Activated B cell treated with CpG ODN at 0.5 μM for 24 hours (primary cell): Measurements from ENCODE around the gene BICD1. TPM values are rescaled to one million over a fixed set of nuclear protein-coding genes. Genes with fewer than 3 reads are reported as not detected.
"Not testable (repeated sequence)": the region's sequence is repeated elsewhere in the genome, so short reads cannot be mapped to it uniquely, and the experiment has no call there.

Experiments
- ATAC-seq: fragments of 200-7000 bp; cut with Tn5 transposase; one replicate; pipeline ENCODE4 v1.10.0; 2021; ENCODE audit warnings: low read depth, mild to moderate bottlenecking, moderate library complexity
- CTCF ChIA-PET: fragments of 350-600 bp; sonication (Branson Sonifier 250); formaldehyde crosslinking; loops from one replicate; lab custom pipeline; 2021; ENCODE audit warnings: antibody characterized with exemption; lab: Charles Lee
- POLR2A ChIA-PET: fragments of 350-600 bp; sonication (Branson Sonifier 250); formaldehyde crosslinking; loops from one replicate; lab custom pipeline; 2021; ENCODE audit warnings: antibody characterized with exemption; lab: Charles Lee
- DNase-seq: peaks from one replicate; pipeline ENCODE4 v3.0.0; 2022
- H3K27ac Mint-ChIP-seq: one replicate; pipeline ENCODE4 v1.8.0; 2020; ENCODE audit warnings: mixed read lengths
- H3K27me3 Mint-ChIP-seq: one replicate; pipeline ENCODE4 v1.8.0; 2021; ENCODE audit warnings: mixed read lengths
- H3K36me3 Mint-ChIP-seq: one replicate; pipeline ENCODE4 v1.8.0; 2021; ENCODE audit warnings: low read depth, mixed read lengths
- H3K4me1 Mint-ChIP-seq: one replicate; pipeline ENCODE4 v1.8.0; 2021; ENCODE audit warnings: mixed read lengths
- H3K4me3 Mint-ChIP-seq: one replicate; pipeline ENCODE4 v1.8.0; 2020; ENCODE audit warnings: mild to moderate bottlenecking, mixed read lengths
- H3K9me3 Mint-ChIP-seq: one replicate; pipeline ENCODE4 v1.8.0; 2020; ENCODE audit warnings: mixed read lengths
- CTCF ChIP-seq: fragments of 200-600 bp; IDR thresholded peaks from one replicate; pipeline ENCODE4 v1.8.0; 2022; ENCODE audit warnings: antibody characterized with exemption, mild to moderate bottlenecking
- intact Hi-C: fragments of 100-400 bp; cut with micrococcal nuclease; formaldehyde crosslinking; loops from one replicate; pipeline ENCODE4 v1.15.1; 2024
- total RNA-seq: library from RNA; stranded (reverse); gene quantifications from 2 replicates; pipeline ENCODE4 v1.2.3, GENCODE V29; 2022

BICD1 gene
- total RNA-seq, 1 donor from 2014 or later = 67.6 TPM

- intact Hi-C loops = no loop called here
- Mint-ChIP-seq H3K4me1 (no peaks in the 10 kb centered on the region), H3K4me3 (no peak overlapping the region), H3K27me3 (no peaks in the 10 kb centered on the region), H3K27ac (no peak overlapping the region), H3K36me3 (no peaks in the 10 kb centered on the region), H3K9me3 (no peaks in the 10 kb centered on the region)
- TF ChIP-seq CTCF = no peak
- no peak for DNase-seq
- no peak for ATAC-seq
- CTCF ChIA-PET = no interaction called here
- POLR2A ChIA-PET = no interaction called here
Observed at GRCh38 chr12:32098112-32098511, 8.5 kb upstream of the BICD1 start.

- H3K27ac Mint-ChIP-seq, H3K36me3 Mint-ChIP-seq, POLR2A ChIA-PET, H3K9me3 Mint-ChIP-seq, H3K27me3 Mint-ChIP-seq, H3K4me1 Mint-ChIP-seq, DNase-seq, ATAC-seq, H3K4me3 Mint-ChIP-seq, CTCF ChIA-PET, intact Hi-C loops: not testable (repeated sequence)
Observed at GRCh38 chr12:32099275-32099674, 7.4 kb upstream of the BICD1 start.

GRCh38 chr12:32100361-32100760, 6.3 kb upstream of the BICD1 start:
- Mint-ChIP-seq H3K27me3 (no peaks in the 10 kb centered on the region), H3K9me3 (no peaks in the 10 kb centered on the region)
- POLR2A ChIA-PET = no interaction called here

GRCh38 chr12:32100888-32101287, 5.8 kb upstream of the BICD1 start:
- DNase-seq = no peak
- Mint-ChIP-seq H3K9me3 (no peaks in the 10 kb centered on the region), H3K4me3 (no peak overlapping the region), H3K27ac (no peak overlapping the region), H3K27me3 (no peaks in the 10 kb centered on the region), H3K36me3 (no peaks in the 10 kb centered on the region), H3K4me1 (peaks cover under 1% of the 10 kb centered on the region)
- TF ChIP-seq CTCF = no peak
- ATAC-seq = no peak
- ChIA-PET POLR2A (no interaction called here), CTCF (no interaction called here)
- intact Hi-C loops = no loop called here

More at GRCh38 chr12:32100361-32100760, 6.3 kb upstream of the BICD1 start:
- H3K36me3 Mint-ChIP-seq = no peaks in the 10 kb centered on the region
- H3K4me3 Mint-ChIP-seq = no peak overlapping the region
- TF ChIP-seq CTCF = no peak
- DNase-seq (no peak), ATAC-seq (no peak)
- intact Hi-C loops = no loop called here
- CTCF ChIA-PET = no interaction called here
- H3K27ac Mint-ChIP-seq = no peak overlapping the region
- no peaks in the 10 kb centered on the region for H3K4me1 Mint-ChIP-seq

- no peak for TF ChIP-seq CTCF
- POLR2A ChIA-PET = interaction anchor here (0.7 kb wide), 1 partner anchor 482 kb away, joined by 5 read pairs; no protein-coding TSS in a partner anchor
- DNase-seq = no peak
- intact Hi-C loops = no loop called here
- Mint-ChIP-seq H3K36me3 (peaks cover 7% of the 10 kb centered on the region), H3K4me3 (no peak overlapping the region), H3K27ac (no peak overlapping the region), H3K9me3 (no peaks in the 10 kb centered on the region), H3K4me1 (peaks cover 3% of the 10 kb centered on the region), H3K27me3 (no peaks in the 10 kb centered on the region)
- no peak for ATAC-seq
- CTCF ChIA-PET = no interaction called here
Observed at GRCh38 chr12:32102234-32102633, 4.4 kb upstream of the BICD1 start.
